ENCODE data around the gene HSD17B14. TPM values are rescaled to one million over a fixed set of nuclear protein-coding genes. Genes with fewer than 3 reads are reported as not detected.

Gene HSD17B14
- polyA plus RNA-seq, 2 of the 4 experiments (the other 2 are of a cell fraction), result 11.1 to 20.9 TPM

DNA sequence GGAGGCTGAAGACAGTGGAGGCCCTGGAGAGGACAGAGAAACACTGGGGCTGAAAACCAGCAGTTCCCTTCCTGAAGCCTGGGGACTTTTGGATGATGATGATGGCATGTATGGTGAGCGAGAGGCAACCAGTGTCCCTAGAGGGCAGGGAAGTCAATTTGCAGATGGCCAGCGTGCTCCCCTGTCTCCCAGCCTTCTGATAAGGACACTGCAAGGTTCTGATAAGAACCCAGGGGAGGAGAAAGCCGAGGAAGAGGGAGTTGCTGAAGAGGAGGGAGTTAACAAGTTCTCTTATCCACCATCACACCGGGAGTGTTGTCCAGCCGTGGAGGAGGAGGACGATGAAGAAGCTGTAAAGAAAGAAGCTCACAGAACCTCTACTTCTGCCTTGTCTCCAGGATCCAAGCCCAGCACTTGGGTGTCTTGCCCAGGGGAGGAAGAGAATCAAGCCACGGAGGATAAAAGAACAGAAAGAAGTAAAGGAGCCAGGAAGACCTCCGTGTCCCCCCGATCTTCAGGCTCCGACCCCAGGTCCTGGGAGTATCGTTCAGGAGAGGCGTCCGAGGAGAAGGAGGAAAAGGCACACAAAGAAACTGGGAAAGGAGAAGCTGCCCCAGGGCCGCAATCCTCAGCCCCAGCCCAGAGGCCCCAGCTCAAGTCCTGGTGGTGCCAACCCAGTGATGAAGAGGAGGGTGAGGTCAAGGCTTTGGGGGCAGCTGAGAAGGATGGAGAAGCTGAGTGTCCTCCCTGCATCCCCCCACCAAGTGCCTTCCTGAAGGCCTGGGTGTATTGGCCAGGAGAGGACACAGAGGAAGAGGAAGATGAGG, 37.4 kb upstream of the HSD17B14 start:
- Histone ChIP-seq H3K27ac (peak overlapping the region; percentile 95 to 97), H3K4me2 (peak overlapping the region; percentile 88), H3K4me1 (peaks cover 32% of the 10 kb centered on the region), H3K4me3 (peak overlapping the region; percentile 92), H3K9me3 (no peaks in the 10 kb centered on the region)
- ATAC-seq (no peak), FAIRE-seq (no peak), DNase-seq (ENCODE audit: low read depth in 1 of 2, low spot score in 1 of 2) (peak in 1 of 2 experiments; percentile 51)
- WGBS (ENCODE audit: missing lambda C conversion rate), result 44% methylated on average over 14 of the region's 14 CpGs
- POLR2A ChIA-PET, result interaction anchor here (0.5 to 8.9 kb wide), 8 partner anchors 27 to 120 kb away, joined by 3 to 175 read pairs (median 6); partner anchors contain the start of genes BAX, FTL, GYS1 and NUCB1
- TF ChIP-seq, protein P1, sequence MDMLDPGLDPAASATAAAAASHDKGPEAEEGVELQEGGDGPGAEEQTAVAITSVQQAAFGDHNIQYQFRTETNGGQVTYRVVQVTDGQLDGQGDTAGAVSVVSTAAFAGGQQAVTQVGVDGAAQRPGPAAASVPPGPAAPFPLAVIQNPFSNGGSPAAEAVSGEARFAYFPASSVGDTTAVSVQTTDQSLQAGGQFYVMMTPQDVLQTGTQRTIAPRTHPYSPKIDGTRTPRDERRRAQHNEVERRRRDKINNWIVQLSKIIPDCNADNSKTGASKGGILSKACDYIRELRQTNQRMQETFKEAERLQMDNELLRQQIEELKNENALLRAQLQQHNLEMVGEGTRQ (IDR thresholded peaks at IDR 0.05), result no peak
- TF ChIP-seq FOSL2 (IDR thresholded peaks at IDR 0.05) (0 out of 2 replicates have a peak, but pooled peaks have one; percentile 5), FOSL2 (CRISPR knock-in tag; IDR thresholded peaks at IDR 0.05) (no peak), JUN (IDR thresholded peaks at IDR 0.05) (0 out of 5 replicates have a peak, but pooled peaks of 1 of the 2 experiments have one; percentile 6)
- CTCF ChIA-PET, result interaction anchor here (0.6 to 13.7 kb wide), 15 partner anchors 9 to 120 kb away, joined by 3 to 121 read pairs (median 4); partner anchors contain the start of genes GYS1, HSD17B14, NUCB1 and RUVBL2

DNA sequence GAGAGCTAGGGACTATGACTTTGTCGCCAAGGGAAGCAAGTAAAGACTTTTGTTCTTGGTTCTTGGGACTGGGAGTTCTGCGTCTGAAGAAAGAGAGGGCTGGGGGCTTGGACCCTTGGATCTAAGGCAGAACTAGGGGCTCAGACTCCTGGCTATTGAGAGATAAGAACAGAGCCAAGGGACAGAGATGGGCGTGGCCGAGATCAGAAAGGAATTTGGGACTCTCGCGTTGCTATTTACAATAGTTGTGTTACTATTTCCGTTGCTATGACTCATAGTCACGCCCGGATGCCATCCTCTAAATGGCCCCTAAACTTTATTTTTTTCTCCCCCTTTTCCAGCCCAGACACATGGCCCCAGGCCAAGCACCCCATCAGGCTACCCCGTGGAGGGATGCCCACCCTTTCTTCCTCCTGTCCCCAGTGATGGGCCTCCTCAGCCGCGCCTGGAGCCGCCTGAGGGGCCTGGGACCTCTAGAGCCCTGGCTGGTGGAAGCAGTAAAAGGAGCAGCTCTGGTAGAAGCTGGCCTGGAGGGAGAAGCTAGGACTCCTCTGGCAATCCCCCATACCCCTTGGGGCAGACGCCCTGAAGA, 36.7 kb upstream of the HSD17B14 start:
- Histone ChIP-seq H3K9me3 (no peaks in the 10 kb centered on the region), H3K4me1 (peaks cover 39% of the 10 kb centered on the region), H3K4me3 (peak overlapping the region; percentile 92), H3K27ac (peak overlapping the region; percentile 95 to 97), H3K4me2 (peak overlapping the region; percentile 88)
- FAIRE-seq, result no peak
- ATAC-seq, result peak; percentile 48 to 62
- peak; percentile 96 to 97 for DNase-seq (ENCODE audit: low read depth in 1 of 2, low spot score in 1 of 2)
- WGBS (ENCODE audit: missing lambda C conversion rate), result under 1% methylated on average over 14 of the region's 14 CpGs
- ChIA-PET CTCF (interaction anchor here (0.6 to 13.7 kb wide), 7 partner anchors 23 to 121 kb away, joined by 3 to 121 read pairs (median 7); partner anchors contain the start of genes GYS1, NUCB1 and RUVBL2), POLR2A (interaction anchor here (0.5 to 8.9 kb wide), 15 partner anchors 8 to 120 kb away, joined by 3 to 175 read pairs (median 13); partner anchors contain the start of genes BAX, DHDH, FTL and GYS1)
- TF ChIP-seq ESRRA (IDR thresholded peaks at IDR 0.05; ENCODE audit: borderline replicate concordance, low read length) (no peak), CBX2 (IDR thresholded peaks at IDR 0.05; ENCODE audit: borderline replicate concordance, low read depth) (no peak), EHF (CRISPR knock-in tag; IDR thresholded peaks at IDR 0.05) (peak; percentile 24; the same call in 1 of the 2 replicates), RFX5 (IDR thresholded peaks at IDR 0.05) (no peak), ZC3H11A (IDR thresholded peaks at IDR 0.05) (no peak), RNF2 (IDR thresholded peaks at IDR 0.05; ENCODE audit: borderline replicate concordance, low read depth) (no peak), FOSL2 (IDR thresholded peaks at IDR 0.05) (peak; percentile 90), FOSL2 (CRISPR knock-in tag; IDR thresholded peaks at IDR 0.05) (peak; percentile 99), FOSB (CRISPR knock-in tag; IDR thresholded peaks at IDR 0.05) (peak; percentile 93), EHMT2 (IDR thresholded peaks at IDR 0.05; ENCODE audit: low read depth) (no peak), NFE2L2 (conservative IDR thresholded peaks at IDR 0.05; ENCODE audit: low read length) (no peak), HOXA7 (CRISPR knock-in tag; IDR thresholded peaks at IDR 0.05) (peak; percentile 99), MAZ (IDR thresholded peaks at IDR 0.05; ENCODE audit: borderline replicate concordance, low read depth, low read length) (no peak), NR3C1 (IDR thresholded peaks at IDR 0.05) (no peak), TP53 (CRISPR knock-in tag; IDR thresholded peaks at IDR 0.05) (no peak; the same call in 1 of the 2 replicates), KDM1A (IDR thresholded peaks at IDR 0.05; ENCODE audit: low read depth) (no peak), HEYL (CRISPR knock-in tag; IDR thresholded peaks at IDR 0.05) (no peak), NPAS2 (CRISPR knock-in tag; IDR thresholded peaks at IDR 0.05; ENCODE audit: borderline replicate concordance) (no peak), HOXB13 (CRISPR knock-in tag; IDR thresholded peaks at IDR 0.05; ENCODE audit: low read depth) (0 out of 2 replicates have a peak, but pooled peaks have one; percentile 53), CEBPB (IDR thresholded peaks at IDR 0.05) (no peak), HDAC2 (IDR thresholded peaks at IDR 0.05) (no peak)
- TF ChIP-seq, protein P2, sequence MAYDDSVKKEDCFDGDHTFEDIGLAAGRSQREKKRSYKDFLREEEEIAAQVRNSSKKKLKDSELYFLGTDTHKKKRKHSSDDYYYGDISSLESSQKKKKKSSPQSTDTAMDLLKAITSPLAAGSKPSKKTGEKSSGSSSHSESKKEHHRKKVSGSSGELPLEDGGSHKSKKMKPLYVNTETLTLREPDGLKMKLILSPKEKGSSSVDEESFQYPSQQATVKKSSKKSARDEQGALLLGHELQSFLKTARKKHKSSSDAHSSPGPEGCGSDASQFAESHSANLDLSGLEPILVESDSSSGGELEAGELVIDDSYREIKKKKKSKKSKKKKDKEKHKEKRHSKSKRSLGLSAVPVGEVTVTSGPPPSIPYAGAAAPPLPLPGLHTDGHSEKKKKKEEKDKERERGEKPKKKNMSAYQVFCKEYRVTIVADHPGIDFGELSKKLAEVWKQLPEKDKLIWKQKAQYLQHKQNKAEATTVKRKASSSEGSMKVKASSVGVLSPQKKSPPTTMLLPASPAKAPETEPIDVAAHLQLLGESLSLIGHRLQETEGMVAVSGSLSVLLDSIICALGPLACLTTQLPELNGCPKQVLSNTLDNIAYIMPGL (CRISPR knock-in tag; IDR thresholded peaks at IDR 0.05; ENCODE audit: borderline replicate concordance), result no peak
- TF ChIP-seq, protein P3, sequence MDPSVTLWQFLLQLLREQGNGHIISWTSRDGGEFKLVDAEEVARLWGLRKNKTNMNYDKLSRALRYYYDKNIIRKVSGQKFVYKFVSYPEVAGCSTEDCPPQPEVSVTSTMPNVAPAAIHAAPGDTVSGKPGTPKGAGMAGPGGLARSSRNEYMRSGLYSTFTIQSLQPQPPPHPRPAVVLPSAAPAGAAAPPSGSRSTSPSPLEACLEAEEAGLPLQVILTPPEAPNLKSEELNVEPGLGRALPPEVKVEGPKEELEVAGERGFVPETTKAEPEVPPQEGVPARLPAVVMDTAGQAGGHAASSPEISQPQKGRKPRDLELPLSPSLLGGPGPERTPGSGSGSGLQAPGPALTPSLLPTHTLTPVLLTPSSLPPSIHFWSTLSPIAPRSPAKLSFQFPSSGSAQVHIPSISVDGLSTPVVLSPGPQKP (IDR thresholded peaks at IDR 0.05; ENCODE audit: low read depth, low read length), result no peak
- TF ChIP-seq, protein P4, sequence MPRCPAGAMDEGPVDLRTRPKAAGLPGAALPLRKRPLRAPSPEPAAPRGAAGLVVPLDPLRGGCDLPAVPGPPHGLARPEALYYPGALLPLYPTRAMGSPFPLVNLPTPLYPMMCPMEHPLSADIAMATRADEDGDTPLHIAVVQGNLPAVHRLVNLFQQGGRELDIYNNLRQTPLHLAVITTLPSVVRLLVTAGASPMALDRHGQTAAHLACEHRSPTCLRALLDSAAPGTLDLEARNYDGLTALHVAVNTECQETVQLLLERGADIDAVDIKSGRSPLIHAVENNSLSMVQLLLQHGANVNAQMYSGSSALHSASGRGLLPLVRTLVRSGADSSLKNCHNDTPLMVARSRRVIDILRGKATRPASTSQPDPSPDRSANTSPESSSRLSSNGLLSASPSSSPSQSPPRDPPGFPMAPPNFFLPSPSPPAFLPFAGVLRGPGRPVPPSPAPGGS (IDR thresholded peaks at IDR 0.05), result no peak
- TF ChIP-seq, protein P5, sequence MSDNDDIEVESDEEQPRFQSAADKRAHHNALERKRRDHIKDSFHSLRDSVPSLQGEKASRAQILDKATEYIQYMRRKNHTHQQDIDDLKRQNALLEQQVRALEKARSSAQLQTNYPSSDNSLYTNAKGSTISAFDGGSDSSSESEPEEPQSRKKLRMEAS (IDR thresholded peaks at IDR 0.05), result peak; percentile 80
- TF ChIP-seq, protein P6, sequence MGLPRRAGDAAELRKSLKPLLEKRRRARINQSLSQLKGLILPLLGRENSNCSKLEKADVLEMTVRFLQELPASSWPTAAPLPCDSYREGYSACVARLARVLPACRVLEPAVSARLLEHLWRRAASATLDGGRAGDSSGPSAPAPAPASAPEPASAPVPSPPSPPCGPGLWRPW (IDR thresholded peaks at IDR 0.05), result no peak
- TF ChIP-seq, protein P1 (IDR thresholded peaks at IDR 0.05), result no peak
